ENCODE measurements around the gene TJP1. TPM values are rescaled to one million over a fixed set of nuclear protein-coding genes. Genes with fewer than 3 reads are reported as not detected.

The TJP1 gene
- total RNA-seq, 1 experiment from 2014 or later, result 159 TPM

- Histone ChIP-seq H3K79me2 (ENCODE audit: low read depth) (no peaks in the 10 kb centered on the region), H3K4me2 (no peak overlapping the region), H3K9me2 (ENCODE audit: insufficient read depth) (no peaks in the 10 kb centered on the region), H3K36me3 (ENCODE audit: low read depth) (no peaks in the 10 kb centered on the region), H3K4me3 (no peak overlapping the region), H3K9me3 (ENCODE audit: insufficient read depth, low read depth) (no peaks in the 10 kb centered on the region), H2AFZ (no peak overlapping the region), H3K27ac (no peak overlapping the region), H4K20me1 (ENCODE audit: insufficient read depth) (no peaks in the 10 kb centered on the region), H3F3A (ENCODE audit: insufficient read depth, low read depth) (no peaks in the 10 kb centered on the region), H3K27me3 (ENCODE audit: insufficient read depth, low read depth) (no peaks in the 10 kb centered on the region), H3K4me1 (replicated peaks; ENCODE audit: insufficient read depth) (no peaks in the 10 kb centered on the region)
- POLR2A ChIA-PET (ENCODE audit: unreplicated experiment), result interaction anchor here (0.6 kb wide), 1 partner anchor 64 kb away, joined by 3 read pairs; no protein-coding TSS in a partner anchor
- DNase-seq, result no peak
- CTCF ChIA-PET, result no interaction called here
- BruUV-seq (replicated peaks), result no TSS peak
- intact Hi-C loops (cut with micrococcal nuclease; ENCODE audit: unreplicated experiment), result no loop called here
- TF ChIP-seq EZH2 (IDR thresholded peaks at IDR 0.05; ENCODE audit: low read depth), result no peak
These were observed 45.2 kb upstream of the TJP1 start for GRCh38 chr15:29867241-29868000.

DNA sequence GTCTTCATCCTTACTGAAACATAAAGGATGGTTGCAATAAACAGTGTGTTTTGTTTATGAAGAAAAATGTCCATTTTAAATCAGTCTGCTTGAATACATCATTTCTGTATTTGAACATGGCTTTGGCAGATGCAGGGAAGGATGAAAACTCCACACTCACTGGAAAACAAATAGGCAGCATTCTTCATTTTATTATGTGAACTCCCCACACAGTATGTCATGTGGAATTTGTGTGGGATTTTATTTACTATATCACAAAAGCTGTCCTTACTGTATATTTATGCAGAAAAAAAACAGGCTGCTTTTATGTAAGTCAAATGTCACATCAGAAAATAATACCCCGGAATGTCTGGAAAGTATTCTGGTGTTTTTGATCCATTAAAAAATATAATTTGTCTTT lies 44.1 kb upstream of the TJP1 start:
- intact Hi-C loops (cut with micrococcal nuclease; ENCODE audit: unreplicated experiment), result no loop called here
- H3K4me2 ChIP-seq, result no peak overlapping the region
- no peaks in the 10 kb centered on the region for H3K4me1 ChIP-seq (replicated peaks; ENCODE audit: insufficient read depth)
- ChIA-PET POLR2A (ENCODE audit: unreplicated experiment) (no interaction called here), CTCF (no interaction called here)
- no peaks in the 10 kb centered on the region for H3F3A ChIP-seq (ENCODE audit: insufficient read depth, low read depth)
- no TSS peak for BruUV-seq (replicated peaks)
- no peak overlapping the region for H2AFZ ChIP-seq
- no peak for TF ChIP-seq EZH2 (IDR thresholded peaks at IDR 0.05; ENCODE audit: low read depth)
- TF ChIP-seq, protein P1, sequence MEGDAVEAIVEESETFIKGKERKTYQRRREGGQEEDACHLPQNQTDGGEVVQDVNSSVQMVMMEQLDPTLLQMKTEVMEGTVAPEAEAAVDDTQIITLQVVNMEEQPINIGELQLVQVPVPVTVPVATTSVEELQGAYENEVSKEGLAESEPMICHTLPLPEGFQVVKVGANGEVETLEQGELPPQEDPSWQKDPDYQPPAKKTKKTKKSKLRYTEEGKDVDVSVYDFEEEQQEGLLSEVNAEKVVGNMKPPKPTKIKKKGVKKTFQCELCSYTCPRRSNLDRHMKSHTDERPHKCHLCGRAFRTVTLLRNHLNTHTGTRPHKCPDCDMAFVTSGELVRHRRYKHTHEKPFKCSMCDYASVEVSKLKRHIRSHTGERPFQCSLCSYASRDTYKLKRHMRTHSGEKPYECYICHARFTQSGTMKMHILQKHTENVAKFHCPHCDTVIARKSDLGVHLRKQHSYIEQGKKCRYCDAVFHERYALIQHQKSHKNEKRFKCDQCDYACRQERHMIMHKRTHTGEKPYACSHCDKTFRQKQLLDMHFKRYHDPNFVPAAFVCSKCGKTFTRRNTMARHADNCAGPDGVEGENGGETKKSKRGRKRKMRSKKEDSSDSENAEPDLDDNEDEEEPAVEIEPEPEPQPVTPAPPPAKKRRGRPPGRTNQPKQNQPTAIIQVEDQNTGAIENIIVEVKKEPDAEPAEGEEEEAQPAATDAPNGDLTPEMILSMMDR (conservative IDR thresholded peaks at IDR 0.05), result no peak
- H4K20me1 ChIP-seq (ENCODE audit: insufficient read depth), result no peaks in the 10 kb centered on the region
- no peak for DNase-seq
- no peak overlapping the region for H3K4me3 ChIP-seq
- H3K9me3 ChIP-seq (ENCODE audit: insufficient read depth, low read depth), result no peaks in the 10 kb centered on the region
- no peak overlapping the region for H3K27ac ChIP-seq
- no peaks in the 10 kb centered on the region for H3K9me2 ChIP-seq (ENCODE audit: insufficient read depth)
- no peaks in the 10 kb centered on the region for H3K79me2 ChIP-seq (ENCODE audit: low read depth)
- no peaks in the 10 kb centered on the region for H3K36me3 ChIP-seq (ENCODE audit: low read depth)
- no peaks in the 10 kb centered on the region for H3K27me3 ChIP-seq (ENCODE audit: insufficient read depth, low read depth)

DNA sequence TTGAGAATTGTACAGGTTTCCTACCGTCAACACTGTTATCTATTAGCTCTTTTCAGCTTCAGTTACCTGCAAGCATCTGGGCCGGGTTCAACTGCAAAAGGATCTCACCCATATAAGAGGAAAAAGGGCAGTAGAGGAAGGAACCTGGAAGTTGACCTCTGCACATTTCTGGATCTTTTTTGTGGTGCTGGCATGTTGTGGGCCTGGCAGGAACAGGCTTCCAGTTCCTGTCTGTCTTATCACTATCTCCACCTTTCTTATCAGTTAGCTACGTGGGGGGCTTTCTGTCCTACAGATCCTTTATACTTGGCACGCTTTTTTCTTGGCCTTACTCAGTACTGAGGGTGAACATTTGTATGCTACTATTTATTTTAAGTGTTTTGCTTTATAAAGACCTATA lies 42.2 kb upstream of the TJP1 start:
- no peaks in the 10 kb centered on the region for H3K4me1 ChIP-seq (replicated peaks; ENCODE audit: insufficient read depth)
- no peaks in the 10 kb centered on the region for H3K9me3 ChIP-seq (ENCODE audit: insufficient read depth, low read depth)
- TF ChIP-seq EZH2 (IDR thresholded peaks at IDR 0.05; ENCODE audit: low read depth), result no peak
- TF ChIP-seq, protein P1 (conservative IDR thresholded peaks at IDR 0.05), result no peak
- no peak overlapping the region for H3K27ac ChIP-seq
- ChIA-PET CTCF (no interaction called here), POLR2A (ENCODE audit: unreplicated experiment) (no interaction called here)
- no peaks in the 10 kb centered on the region for H3K9me2 ChIP-seq (ENCODE audit: insufficient read depth)
- no peak overlapping the region for H3K4me2 ChIP-seq
- no peaks in the 10 kb centered on the region for H3F3A ChIP-seq (ENCODE audit: insufficient read depth, low read depth)
- H2AFZ ChIP-seq, result no peak overlapping the region
- no peaks in the 10 kb centered on the region for H3K36me3 ChIP-seq (ENCODE audit: low read depth)
- no TSS peak for BruUV-seq (replicated peaks)
- DNase-seq, result no peak
- no peaks in the 10 kb centered on the region for H3K79me2 ChIP-seq (ENCODE audit: low read depth)
- H3K4me3 ChIP-seq, result no peak overlapping the region
- intact Hi-C loops (cut with micrococcal nuclease; ENCODE audit: unreplicated experiment), result no loop called here
- no peaks in the 10 kb centered on the region for H3K27me3 ChIP-seq (ENCODE audit: insufficient read depth, low read depth)
- H4K20me1 ChIP-seq (ENCODE audit: insufficient read depth), result no peaks in the 10 kb centered on the region

- H4K20me1 ChIP-seq (ENCODE audit: insufficient read depth), result no peaks in the 10 kb centered on the region
- no peak overlapping the region for H3K4me2 ChIP-seq
- H3K9me3 ChIP-seq (ENCODE audit: insufficient read depth, low read depth), result no peaks in the 10 kb centered on the region
- H3K36me3 ChIP-seq (ENCODE audit: low read depth), result no peaks in the 10 kb centered on the region
- TF ChIP-seq EZH2 (IDR thresholded peaks at IDR 0.05; ENCODE audit: low read depth), result no peak
- TF ChIP-seq, protein P1 (conservative IDR thresholded peaks at IDR 0.05), result no peak
- no peaks in the 10 kb centered on the region for H3K27me3 ChIP-seq (ENCODE audit: insufficient read depth, low read depth)
- H3K4me1 ChIP-seq (replicated peaks; ENCODE audit: insufficient read depth), result no peaks in the 10 kb centered on the region
- no peak overlapping the region for H3K4me3 ChIP-seq
- no peaks in the 10 kb centered on the region for H3K9me2 ChIP-seq (ENCODE audit: insufficient read depth)
- no peaks in the 10 kb centered on the region for H3F3A ChIP-seq (ENCODE audit: insufficient read depth, low read depth)
- no TSS peak for BruUV-seq (replicated peaks)
- ChIA-PET POLR2A (ENCODE audit: unreplicated experiment) (no interaction called here), CTCF (no interaction called here)
- intact Hi-C loops (cut with micrococcal nuclease; ENCODE audit: unreplicated experiment), result no loop called here
- no peak overlapping the region for H2AFZ ChIP-seq
- no peak overlapping the region for H3K27ac ChIP-seq
- DNase-seq, result no peak
- H3K79me2 ChIP-seq (ENCODE audit: low read depth), result no peaks in the 10 kb centered on the region
These were observed 41.2 kb upstream of the TJP1 start for GRCh38 chr15:29863438-29863837.

Measured in PC-9 (cell line).